Keratinocyte (primary cell): ENCODE data around the gene DCLK2. TPM values are rescaled to one million over a fixed set of nuclear protein-coding genes. Genes with fewer than 3 reads are reported as not detected.

Experiments used
- DNase-seq: peaks from one replicate; pipeline ENCODE4 v3.0.0-alpha.2; 2011; ENCODE audit warnings: low read depth, missing footprints, low spot score
- FAIRE-seq: peaks from 2 replicates; lab custom pipeline; 2011; peaks lifted over from hg19 to GRCh38; lab: Jason Lieb, UNC
- H2AFZ ChIP-seq: 2 replicates; pipeline ENCODE4 v1.6.0; 2012; ENCODE audit warnings: low read length, control low read depth, inconsistent platforms; ENCODE audit not compliant: control insufficient read depth
- H3K27ac ChIP-seq: 2 replicates; pipeline ENCODE4 v1.5.1; 2011; ENCODE audit warnings: low read length; ENCODE audit not compliant: control insufficient read depth, insufficient read depth
- H3K27me3 ChIP-seq: 3 replicates; pipeline ENCODE4 v1.6.0; 2011; ENCODE audit warnings: low read length; ENCODE audit not compliant: control insufficient read depth, insufficient read depth; ENCODE audit errors: extremely low read depth
- H3K36me3 ChIP-seq, 2 experiments: 2 replicates in 1 of 2; 3 replicates in 1 of 2; pipeline ENCODE4 v1.5.1; 2011; ENCODE audit warnings: low read length in 2 of 2, mild to moderate bottlenecking in 1 of 2; ENCODE audit not compliant: control insufficient read depth in 2 of 2, insufficient read depth in 2 of 2; ENCODE audit errors: extremely low read depth in 1 of 2
- H3K4me1 ChIP-seq: 3 replicates; pipeline ENCODE4 v1.5.1; 2011; ENCODE audit warnings: low read length; ENCODE audit not compliant: control insufficient read depth, insufficient read depth; ENCODE audit errors: extremely low read depth
- H3K4me2 ChIP-seq: 3 replicates; pipeline ENCODE4 v1.6.0; 2011; ENCODE audit warnings: low read depth, low read length; ENCODE audit not compliant: control insufficient read depth, insufficient read depth; ENCODE audit errors: extremely low read depth
- H3K4me3 ChIP-seq, 3 experiments: fragments of 200-600 bp in 1 of 3; sonication (generic) in 1 of 3; 2 replicates in 2 of 3; 3 replicates in 1 of 3; pipeline ENCODE4 v1.5.1; 2011 to 2016; ENCODE audit warnings: low read length in 3 of 3, mild to moderate bottlenecking in 3 of 3, control low read depth in 2 of 3, inconsistent platforms in 1 of 3, low read depth in 1 of 3, mixed read lengths in 1 of 3, mixed run types in 1 of 3, moderate library complexity in 1 of 3; ENCODE audit not compliant: control insufficient read depth in 2 of 3, insufficient read depth in 2 of 3; ENCODE audit errors: extremely low read depth in 1 of 3
- H3K79me2 ChIP-seq: 2 replicates; pipeline ENCODE4 v1.6.0; 2012; ENCODE audit warnings: low read length; ENCODE audit not compliant: control insufficient read depth, insufficient read depth
- H3K9ac ChIP-seq: 3 replicates; pipeline ENCODE4 v1.6.0; 2011; ENCODE audit warnings: low read length; ENCODE audit not compliant: control insufficient read depth, insufficient read depth; ENCODE audit errors: extremely low read depth
- H3K9me1 ChIP-seq: 3 replicates; pipeline ENCODE4 v1.6.0; 2011; ENCODE audit warnings: low read length; ENCODE audit not compliant: control insufficient read depth, insufficient read depth; ENCODE audit errors: extremely low read depth
- H3K9me3 ChIP-seq: 2 replicates; pipeline ENCODE4 v1.5.1; 2012; ENCODE audit warnings: low read depth, low read length; ENCODE audit not compliant: control insufficient read depth
- H4K20me1 ChIP-seq: 3 replicates; pipeline ENCODE4 v1.6.0; 2011; ENCODE audit warnings: low read length; ENCODE audit not compliant: control insufficient read depth, insufficient read depth; ENCODE audit errors: extremely low read depth
- EZH2 ChIP-seq: IDR thresholded peaks from one replicate; pipeline ENCODE4 v1.6.1; 2012; ENCODE audit warnings: inconsistent platforms, mild to moderate bottlenecking, low read length, moderate library complexity
- dilution Hi-C: fragments of 300-500 bp; cut with MboI; formaldehyde crosslinking; loops from one replicate; pipeline ENCODE4 v1.7.0; 2020; ENCODE audit warnings: low sequenced_read_pairs; ENCODE audit not compliant: extremely low pct_ligation_motif_present
- polyA plus RNA-seq, 5 experiments: library from polyadenylated mRNA; depleted of rRNA in 3 of 5; stranded (reverse) in 3 of 5; stranded (forward) in 1 of 5; unstranded in 1 of 5; fragments of >200 nt; gene quantifications; 1 replicate in 1 of 5; 2 replicates in 3 of 5; 3 replicates in 1 of 5; pipeline versions ENCODE4 v1.2.1 to v1.2.3, GENCODE V29; 2011 to 2012; ENCODE audit warnings: missing spikeins in 2 of 5, low read depth in 1 of 5, low replicate concordance in 1 of 5
- TF ChIP-seq, protein P1 (sequence below), 3 experiments: IDR thresholded peaks in 1 of 3; conservative IDR thresholded peaks in 1 of 3; optimal IDR thresholded peaks in 1 of 3; 2 replicates in 2 of 3; 3 replicates in 1 of 3; pipeline versions ENCODE3 to v1.5.1; 2011; ENCODE audit warnings: low read length in 3 of 3, mild to moderate bottlenecking in 3 of 3, moderate library complexity in 2 of 3, control low read depth in 1 of 3, inconsistent platforms in 1 of 3; ENCODE audit not compliant: insufficient read depth in 2 of 3; ENCODE audit errors: extremely low read depth in 1 of 3

DCLK2 gene
- polyA plus RNA-seq, 1 donor (not counting 4 experiments of a cell fraction or from before 2014, with no cell fraction given), result 0.07 TPM

GRCh38 chr4:150229520-150229919 lies 151.3 kb downstream of the DCLK2 start:
- Histone ChIP-seq H3K27ac (no peak overlapping the region), H3K4me1 (peaks cover 7% of the 10 kb centered on the region), H3K4me2 (no peak overlapping the region), H3K27me3 (no peaks in the 10 kb centered on the region), H3K79me2 (no peaks in the 10 kb centered on the region), H3K9me1 (no peaks in the 10 kb centered on the region), H3K4me3 (no peak overlapping the region), H3K9ac (no peak overlapping the region), H3K36me3 (no peaks in the 10 kb centered on the region), H3K9me3 (no peaks in the 10 kb centered on the region), H4K20me1 (no peaks in the 10 kb centered on the region), H2AFZ (no peak overlapping the region)
- dilution Hi-C loops, result no loop called here
- TF ChIP-seq, protein P1, sequence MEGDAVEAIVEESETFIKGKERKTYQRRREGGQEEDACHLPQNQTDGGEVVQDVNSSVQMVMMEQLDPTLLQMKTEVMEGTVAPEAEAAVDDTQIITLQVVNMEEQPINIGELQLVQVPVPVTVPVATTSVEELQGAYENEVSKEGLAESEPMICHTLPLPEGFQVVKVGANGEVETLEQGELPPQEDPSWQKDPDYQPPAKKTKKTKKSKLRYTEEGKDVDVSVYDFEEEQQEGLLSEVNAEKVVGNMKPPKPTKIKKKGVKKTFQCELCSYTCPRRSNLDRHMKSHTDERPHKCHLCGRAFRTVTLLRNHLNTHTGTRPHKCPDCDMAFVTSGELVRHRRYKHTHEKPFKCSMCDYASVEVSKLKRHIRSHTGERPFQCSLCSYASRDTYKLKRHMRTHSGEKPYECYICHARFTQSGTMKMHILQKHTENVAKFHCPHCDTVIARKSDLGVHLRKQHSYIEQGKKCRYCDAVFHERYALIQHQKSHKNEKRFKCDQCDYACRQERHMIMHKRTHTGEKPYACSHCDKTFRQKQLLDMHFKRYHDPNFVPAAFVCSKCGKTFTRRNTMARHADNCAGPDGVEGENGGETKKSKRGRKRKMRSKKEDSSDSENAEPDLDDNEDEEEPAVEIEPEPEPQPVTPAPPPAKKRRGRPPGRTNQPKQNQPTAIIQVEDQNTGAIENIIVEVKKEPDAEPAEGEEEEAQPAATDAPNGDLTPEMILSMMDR (optimal IDR thresholded peaks at IDR 0.05 in 1 of 3, IDR thresholded peaks at IDR 0.05 in 1 of 3, conservative IDR thresholded peaks at IDR 0.05 in 1 of 3; ENCODE audit: extremely low read depth in 1 of 3, insufficient read depth in 2 of 3, low read length in 3 of 3), result no peak
- TF ChIP-seq EZH2, result no peak
- FAIRE-seq (no peak), DNase-seq (no peak)

GRCh38 chr4:150230561-150230960 lies 152.3 kb downstream of the DCLK2 start:
- H2AFZ ChIP-seq, result no peak overlapping the region
- no peak for DNase-seq
- no peaks in the 10 kb centered on the region for H3K27me3 ChIP-seq
- H3K9me3 ChIP-seq, result no peaks in the 10 kb centered on the region
- FAIRE-seq, result no peak
- no peaks in the 10 kb centered on the region for H3K36me3 ChIP-seq
- H3K4me1 ChIP-seq, result peaks cover 7% of the 10 kb centered on the region
- no peak overlapping the region for H3K4me2 ChIP-seq
- no peaks in the 10 kb centered on the region for H4K20me1 ChIP-seq
- no peak overlapping the region for H3K9ac ChIP-seq
- dilution Hi-C loops, result no loop called here
- H3K4me3 ChIP-seq, result no peak overlapping the region
- TF ChIP-seq, protein P1 (optimal IDR thresholded peaks at IDR 0.05 in 1 of 3, IDR thresholded peaks at IDR 0.05 in 1 of 3, conservative IDR thresholded peaks at IDR 0.05 in 1 of 3; ENCODE audit: extremely low read depth in 1 of 3, insufficient read depth in 2 of 3, low read length in 3 of 3), result no peak
- no peak for TF ChIP-seq EZH2
- no peaks in the 10 kb centered on the region for H3K9me1 ChIP-seq
- H3K79me2 ChIP-seq, result no peaks in the 10 kb centered on the region
- no peak overlapping the region for H3K27ac ChIP-seq
